Upper lobe of left lung (tissue), 4 donors: ENCODE data around the gene ADGRF1.

Experiments used
- CTCF ChIP-seq, 6 experiments: fragments of 450-650 bp in 4 of 6; fragments of 200-600 bp in 2 of 6; sonication (generic) in 2 of 6; IDR thresholded peaks; one replicate each; pipeline ENCODE4 v1.5.1; 2016 to 2019; ENCODE audit warnings: antibody characterized with exemption in 6 of 6
- POLR2A ChIP-seq, 4 donors: fragments of 450-650 bp; IDR thresholded peaks; one replicate each; pipeline ENCODE4 v1.5.1; 2016 to 2017; ENCODE audit warnings: antibody characterized with exemption in 4 of 4, mild to moderate bottlenecking in 2 of 4
- POLR2AphosphoS5 ChIP-seq, 2 donors: sonication (generic); formaldehyde crosslinking; IDR thresholded peaks; one replicate each; pipeline ENCODE4 v1.5.1; 2017; ENCODE audit warnings: antibody characterized with exemption in 2 of 2

GRCh38 chr6:47061309-47062300 lies 19.5 kb upstream of the ADGRF1 start:
- TF ChIP-seq POLR2AphosphoS5 (IDR thresholded peaks at IDR 0.05) (peak; percentile 28 to 76), CTCF (IDR thresholded peaks at IDR 0.05) (peak in 1 of 6 experiments; percentile 13), POLR2A (IDR thresholded peaks at IDR 0.05) (no peak)
